Measurements from ENCODE around the gene TSPAN19. TPM values are rescaled to one million over a fixed set of nuclear protein-coding genes. Genes with fewer than 3 reads are reported as not detected.

Gene TSPAN19
- total and polyA plus RNA-seq, 2 experiments from 2014 or later = 0.38 TPM; not detected in 1

DNA sequence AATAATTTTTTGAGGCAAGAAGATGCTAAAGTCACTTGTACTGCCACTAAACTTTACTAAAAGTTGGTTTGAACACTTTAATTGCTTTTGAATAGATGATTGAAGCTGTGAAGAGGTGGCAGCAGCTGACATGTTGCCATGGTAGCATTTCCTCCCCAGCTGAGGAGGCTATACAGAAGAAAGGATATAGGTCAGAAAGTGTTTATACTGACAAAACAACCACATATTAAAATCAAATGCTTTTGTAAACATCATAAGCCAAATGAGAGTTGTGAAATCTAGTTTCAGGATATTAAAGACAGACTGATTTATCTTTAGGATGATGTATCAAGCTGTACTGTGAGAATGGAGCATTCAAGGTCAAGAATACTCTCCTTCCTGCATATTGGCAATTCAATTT, 41.7 kb downstream of the TSPAN19 start:
- Histone ChIP-seq H3K27ac (no peak overlapping the region), H3K27me3 (replicated peaks; ENCODE audit: insufficient read depth) (no peaks in the 10 kb centered on the region), H3K9me3 (ENCODE audit: low read depth) (no peaks in the 10 kb centered on the region), H3K4me1 (ENCODE audit: insufficient read depth) (peaks cover 4% of the 10 kb centered on the region; the same call in 1 of the 2 replicates), H3K79me2 (ENCODE audit: insufficient read depth) (no peaks in the 10 kb centered on the region), H3K4me2 (ENCODE audit: unreplicated experiment) (no peak overlapping the region), H3K4me3 (no peak overlapping the region), H3K36me3 (ENCODE audit: low read depth) (no peaks in the 10 kb centered on the region), H3K9me2 (ENCODE audit: insufficient read depth) (no peaks in the 10 kb centered on the region; the same call in 1 of the 2 replicates), H3F3A (ENCODE audit: insufficient read depth) (no peaks in the 10 kb centered on the region), H4K20me1 (ENCODE audit: insufficient read depth) (no peaks in the 10 kb centered on the region), H2AFZ (no peak overlapping the region), H3K9ac (no peak overlapping the region)
- in situ Hi-C loops (cut with MboI) = no loop called here
- no peak for TF ChIP-seq EZH2phosphoT487 (IDR thresholded peaks at IDR 0.05; ENCODE audit: insufficient read depth, low read depth)
- TF ChIP-seq EZH2 (IDR thresholded peaks at IDR 0.05; ENCODE audit: insufficient read depth, poor library complexity, severe bottlenecking) = no peak
- DNase-seq = no peak

DNA sequence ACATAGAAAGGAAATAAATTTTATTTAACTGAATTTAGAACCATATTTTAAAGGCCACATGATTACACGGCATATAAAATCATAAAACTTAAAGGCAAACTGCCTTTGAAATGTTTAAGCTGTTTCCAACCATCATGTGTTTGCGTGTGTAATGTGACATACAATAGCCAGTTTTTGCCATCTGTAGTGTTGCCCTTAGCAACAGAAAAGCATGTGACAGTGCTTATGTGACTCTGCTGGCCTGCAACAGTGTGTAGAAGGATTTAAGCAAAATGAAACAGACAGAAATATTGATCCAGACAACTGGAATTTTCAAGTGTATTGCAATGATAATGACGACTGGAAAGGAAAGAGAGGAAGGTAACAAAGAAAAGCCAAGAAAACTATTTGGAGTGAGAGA, 49.5 kb downstream of the TSPAN19 start:
- H3K4me3 ChIP-seq = no peak overlapping the region
- no peaks in the 10 kb centered on the region for H3K4me1 ChIP-seq (ENCODE audit: insufficient read depth)
- no peaks in the 10 kb centered on the region for H3K9me2 ChIP-seq (ENCODE audit: insufficient read depth)
- H3K36me3 ChIP-seq (ENCODE audit: low read depth) = no peaks in the 10 kb centered on the region
- WGBS, 2 experiments (ENCODE audit: low coverage in 1 of 2, low lambda C conversion rate in 2 of 2, missing lambda C conversion rate in 2 of 2) = 22 to 25% methylated on average over 3 of the region's 3 CpGs
- H3K27me3 ChIP-seq (replicated peaks; ENCODE audit: insufficient read depth) = no peaks in the 10 kb centered on the region
- peak overlapping the region; percentile 11 for H3K4me2 ChIP-seq (ENCODE audit: unreplicated experiment)
- in situ Hi-C loops (cut with MboI) = no loop called here
- H3F3A ChIP-seq (ENCODE audit: insufficient read depth) = no peaks in the 10 kb centered on the region
- TF ChIP-seq EZH2 (IDR thresholded peaks at IDR 0.05; ENCODE audit: insufficient read depth, poor library complexity, severe bottlenecking) = no peak
- no peak for TF ChIP-seq EZH2phosphoT487 (IDR thresholded peaks at IDR 0.05; ENCODE audit: insufficient read depth, low read depth)
- H3K79me2 ChIP-seq (ENCODE audit: insufficient read depth) = no peaks in the 10 kb centered on the region
- H4K20me1 ChIP-seq (ENCODE audit: insufficient read depth) = no peaks in the 10 kb centered on the region
- DNase-seq = peak; percentile 40
- no peaks in the 10 kb centered on the region for H3K9me3 ChIP-seq (ENCODE audit: low read depth)
- no peak overlapping the region for H3K27ac ChIP-seq
- H3K9ac ChIP-seq = no peak overlapping the region
- H2AFZ ChIP-seq = peak overlapping the region; percentile 79

DNA sequence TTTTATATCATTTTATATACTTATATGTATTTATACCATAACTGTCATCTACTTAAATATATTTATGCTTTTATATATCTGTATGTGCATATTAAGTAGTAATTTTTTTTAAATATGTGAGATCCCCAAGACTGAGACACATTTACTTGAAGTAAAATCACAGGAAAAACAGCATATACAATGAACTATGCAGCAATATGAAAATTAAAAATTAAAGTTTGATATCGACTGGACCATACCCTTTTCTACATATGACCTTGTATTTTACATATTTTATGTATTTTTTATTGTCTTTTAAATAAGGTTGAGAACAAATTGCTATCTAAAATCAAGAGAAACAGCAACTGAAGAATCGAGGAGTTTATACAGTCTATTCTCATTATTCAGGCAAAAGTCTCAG, 50.0 kb downstream of the TSPAN19 start:
- Histone ChIP-seq H3K4me2 (ENCODE audit: unreplicated experiment) (peak overlapping the region; percentile 11), H2AFZ (peak overlapping the region; percentile 79)
- TF ChIP-seq EZH2 (IDR thresholded peaks at IDR 0.05; ENCODE audit: insufficient read depth, poor library complexity, severe bottlenecking) (no peak), EZH2phosphoT487 (IDR thresholded peaks at IDR 0.05; ENCODE audit: insufficient read depth, low read depth) (no peak)

DNA sequence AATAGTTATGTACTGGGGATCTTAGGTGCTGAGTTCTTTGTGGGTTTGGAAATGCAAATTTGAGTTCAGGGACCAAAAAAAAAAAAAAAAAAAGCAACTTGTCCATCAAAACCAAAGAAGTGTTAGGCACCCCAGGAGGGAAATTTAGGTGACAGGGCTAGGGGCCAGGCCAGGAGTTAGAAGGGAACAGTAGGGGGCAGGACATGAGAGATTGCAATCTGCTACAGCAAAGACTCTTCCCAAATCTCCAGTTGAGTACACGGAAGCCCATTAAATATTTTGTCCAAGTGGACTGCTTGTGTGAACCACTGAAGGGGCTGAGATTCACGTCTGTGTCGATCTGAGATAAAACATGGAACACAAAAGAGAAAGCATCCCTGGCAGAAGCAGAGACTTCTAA, 52.8 kb downstream of the TSPAN19 start:
- 87 to 88% methylated on average over 3 of the region's 3 CpGs for WGBS, 2 experiments (ENCODE audit: low coverage in 1 of 2, low lambda C conversion rate in 2 of 2, missing lambda C conversion rate in 2 of 2)
- no peaks in the 10 kb centered on the region for H3K79me2 ChIP-seq (ENCODE audit: insufficient read depth)
- no peak overlapping the region for H2AFZ ChIP-seq
- no peaks in the 10 kb centered on the region for H4K20me1 ChIP-seq (ENCODE audit: insufficient read depth)
- H3F3A ChIP-seq (ENCODE audit: insufficient read depth) = no peaks in the 10 kb centered on the region
- H3K9me2 ChIP-seq (ENCODE audit: insufficient read depth) = no peaks in the 10 kb centered on the region
- no peaks in the 10 kb centered on the region for H3K4me1 ChIP-seq (ENCODE audit: insufficient read depth)
- no peaks in the 10 kb centered on the region for H3K27me3 ChIP-seq (replicated peaks; ENCODE audit: insufficient read depth)
- H3K27ac ChIP-seq = no peak overlapping the region
- no peak overlapping the region for H3K9ac ChIP-seq
- H3K4me2 ChIP-seq (ENCODE audit: unreplicated experiment) = no peak overlapping the region
- H3K9me3 ChIP-seq (ENCODE audit: low read depth) = no peaks in the 10 kb centered on the region
- TF ChIP-seq EZH2phosphoT487 (IDR thresholded peaks at IDR 0.05; ENCODE audit: insufficient read depth, low read depth) = no peak
- no peak for TF ChIP-seq EZH2 (IDR thresholded peaks at IDR 0.05; ENCODE audit: insufficient read depth, poor library complexity, severe bottlenecking)
- H3K36me3 ChIP-seq (ENCODE audit: low read depth) = no peaks in the 10 kb centered on the region
- H3K4me3 ChIP-seq = no peak overlapping the region
- in situ Hi-C loops (cut with MboI) = no loop called here
- no peak for DNase-seq

More for the DNA sequence above, 50.0 kb downstream of the TSPAN19 start:
- no peaks in the 10 kb centered on the region for H4K20me1 ChIP-seq (ENCODE audit: insufficient read depth)
- no peaks in the 10 kb centered on the region for H3K9me3 ChIP-seq (ENCODE audit: low read depth)
- 50 to 52% methylated on average over 2 of the region's 2 CpGs for WGBS, 2 experiments (ENCODE audit: low coverage in 1 of 2, low lambda C conversion rate in 2 of 2, missing lambda C conversion rate in 2 of 2)
- H3F3A ChIP-seq (ENCODE audit: insufficient read depth) = no peaks in the 10 kb centered on the region
- no peaks in the 10 kb centered on the region for H3K4me1 ChIP-seq (ENCODE audit: insufficient read depth)
- no peak overlapping the region for H3K4me3 ChIP-seq
- no peak for DNase-seq
- H3K9me2 ChIP-seq (ENCODE audit: insufficient read depth) = no peaks in the 10 kb centered on the region
- in situ Hi-C loops (cut with MboI) = no loop called here
- H3K27me3 ChIP-seq (replicated peaks; ENCODE audit: insufficient read depth) = no peaks in the 10 kb centered on the region
- H3K9ac ChIP-seq = no peak overlapping the region
- H3K36me3 ChIP-seq (ENCODE audit: low read depth) = no peaks in the 10 kb centered on the region
- no peaks in the 10 kb centered on the region for H3K79me2 ChIP-seq (ENCODE audit: insufficient read depth)
- H3K27ac ChIP-seq = no peak overlapping the region

DNA sequence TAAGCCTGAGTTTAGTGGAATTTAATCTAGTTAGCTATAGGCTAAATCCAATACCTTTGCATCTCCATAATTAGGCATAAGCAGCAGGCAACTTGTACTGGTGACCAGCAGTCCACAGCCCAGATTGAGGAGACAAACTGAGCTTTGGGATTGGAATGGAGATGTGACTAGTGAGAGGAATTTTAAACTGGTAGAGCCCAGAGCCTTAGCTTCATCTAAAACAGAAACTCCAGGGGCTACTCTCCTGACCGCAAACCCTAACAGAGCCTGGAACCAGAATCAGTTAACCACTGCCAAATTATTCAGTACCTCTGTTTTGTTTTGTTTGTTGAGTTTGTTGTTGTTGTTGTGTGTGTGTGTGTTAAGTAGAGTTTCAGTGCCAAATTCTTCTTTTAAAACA, 53.2 kb downstream of the TSPAN19 start:
- Histone ChIP-seq H4K20me1 (ENCODE audit: insufficient read depth) (no peaks in the 10 kb centered on the region), H3K4me3 (no peak overlapping the region), H3K36me3 (ENCODE audit: low read depth) (no peaks in the 10 kb centered on the region), H3K27ac (no peak overlapping the region), H2AFZ (no peak overlapping the region), H3K4me1 (ENCODE audit: insufficient read depth) (no peaks in the 10 kb centered on the region), H3K9ac (no peak overlapping the region), H3K9me3 (ENCODE audit: low read depth) (no peaks in the 10 kb centered on the region), H3K27me3 (replicated peaks; ENCODE audit: insufficient read depth) (no peaks in the 10 kb centered on the region), H3F3A (ENCODE audit: insufficient read depth) (no peaks in the 10 kb centered on the region), H3K79me2 (ENCODE audit: insufficient read depth) (no peaks in the 10 kb centered on the region), H3K4me2 (ENCODE audit: unreplicated experiment) (no peak overlapping the region), H3K9me2 (ENCODE audit: insufficient read depth) (no peaks in the 10 kb centered on the region)
- no peak for DNase-seq
- 100% methylated on average over 1 of the region's 1 CpG for WGBS, 2 experiments (ENCODE audit: low coverage in 1 of 2, low lambda C conversion rate in 2 of 2, missing lambda C conversion rate in 2 of 2)
- in situ Hi-C loops (cut with MboI) = no loop called here
- no peak for TF ChIP-seq EZH2 (IDR thresholded peaks at IDR 0.05; ENCODE audit: insufficient read depth, poor library complexity, severe bottlenecking)
- TF ChIP-seq EZH2phosphoT487 (IDR thresholded peaks at IDR 0.05; ENCODE audit: insufficient read depth, low read depth) = no peak
